ENCODE measurements around the gene MAN2A1. TPM values are rescaled to one million over a fixed set of nuclear protein-coding genes. Genes with fewer than 3 reads are reported as not detected.

MAN2A1 gene
- total RNA-seq, 1 experiment from 2014 or later, result 78.0 TPM

GRCh38 chr5:109784687-109785086, 95.0 kb downstream of the MAN2A1 start:
- H3K27me3 Mint-ChIP-seq (ENCODE audit: low read depth), result no peaks in the 10 kb centered on the region
- no peak overlapping the region for H4K91ac ChIP-seq (ENCODE audit: insufficient read length, low read depth, low read length)

More at GRCh38 chr5:109784687-109785086, 95.0 kb downstream of the MAN2A1 start:
- Histone ChIP-seq H3K14ac (ENCODE audit: insufficient read depth, low read length) (no peak overlapping the region), H2AK5ac (ENCODE audit: insufficient read length, low read length) (no peak overlapping the region), H4K8ac (replicated peaks; ENCODE audit: insufficient read length, low read depth, low read length) (no peak overlapping the region), H3K23me2 (ENCODE audit: insufficient read length, low read depth, low read length, poor library complexity, severe bottlenecking) (no peaks in the 10 kb centered on the region), H3K18ac (ENCODE audit: insufficient read length, low read depth, low read length) (no peak overlapping the region), H2BK120ac (ENCODE audit: low read depth, low read length, poor library complexity, severe bottlenecking) (no peak overlapping the region), H3K79me1 (ENCODE audit: insufficient read depth, low read depth, low read length, poor library complexity, severe bottlenecking) (no peaks in the 10 kb centered on the region), H4K20me1 (ENCODE audit: control insufficient read depth, insufficient read depth, insufficient read length) (no peaks in the 10 kb centered on the region), H2BK20ac (ENCODE audit: low read depth, low read length, poor library complexity, severe bottlenecking) (no peak overlapping the region), H3K4ac (ENCODE audit: low read depth, low read length) (no peak overlapping the region), H2BK12ac (ENCODE audit: insufficient read length, low read depth, low read length) (no peak overlapping the region), H3K56ac (ENCODE audit: insufficient read length, low read depth, low read length) (no peak overlapping the region), H4K5ac (ENCODE audit: insufficient read length, low read depth, low read length) (no peak overlapping the region), H3K79me2 (ENCODE audit: insufficient read depth, low read length) (no peaks in the 10 kb centered on the region), H2BK15ac (ENCODE audit: low read depth, low read length) (no peak overlapping the region), H3K9ac (ENCODE audit: extremely low read depth, insufficient read length, low read length) (no peak overlapping the region), H3K4me2 (ENCODE audit: insufficient read depth, insufficient read length, low read length) (no peak overlapping the region), H3K27me3 (ENCODE audit: insufficient read depth, low read length) (no peaks in the 10 kb centered on the region), H2BK5ac (ENCODE audit: insufficient read length, low read length) (no peak overlapping the region), H3K23ac (ENCODE audit: insufficient read length, low read depth, low read length) (no peak overlapping the region), H3K4me1 (ENCODE audit: insufficient read depth, low read length) (no peaks in the 10 kb centered on the region), H2AFZ (ENCODE audit: low read length) (no peak overlapping the region), H3K9me3 (ENCODE audit: control insufficient read depth, low read depth, low read length) (no peaks in the 10 kb centered on the region), H3T11ph (ENCODE audit: low read length) (no peak overlapping the region), H3K27ac (ENCODE audit: insufficient read length, low read depth, low read length) (no peak overlapping the region)
- Mint-ChIP-seq H3K4me1 (no peaks in the 10 kb centered on the region), H3K36me3 (ENCODE audit: insufficient read depth in 1 of 3, low read depth in 3 of 3) (peaks cover 37 to 57% (median 38%) of the 10 kb centered on the region in 3 experiments), H3K9me3 (no peaks in the 10 kb centered on the region), H3K27ac (no peak overlapping the region), H3K4me3 (no peak overlapping the region)
- WGBS (ENCODE audit: extremely low coverage, insufficient read length, low lambda C conversion rate), result no CpG with 5 or more reads among the region's 2 CpGs
- no peak for DNase-seq
- no peak for TF ChIP-seq CTCF (conservative IDR thresholded peaks at IDR 0.05)

Data from H9 (cell line).